HepG2 (cell line): ENCODE data around the gene ZBTB9. TPM values are rescaled to one million over a fixed set of nuclear protein-coding genes. Genes with fewer than 3 reads are reported as not detected.

Source experiments
- ATAC-seq: fragments of 200-7000 bp; cut with Tn5 transposase; 3 replicates; pipeline ENCODE4 v1.9.1; 2020; ENCODE audit warnings: mild to moderate bottlenecking, moderate library complexity
- BruUV-seq: library from RNA; stranded (reverse); fragments of 400-500 nt; replicated peaks from 2 replicates; lab custom pipeline; 2021; lab: Mats Ljungman, UMichigan
- CTCF ChIA-PET: fragments of 300-600 bp; formaldehyde crosslinking; extraction: SDS; loops from one replicate; lab custom pipeline; 2021; ENCODE audit warnings: low total read pairs, inconsistent platforms, low intra/inter-chr PET ratio; lab: Yijun Ruan, JAX
- POLR2A ChIA-PET: fragments of 350-600 bp; sonication (Branson Sonifier 250); formaldehyde crosslinking; loops from one replicate; lab custom pipeline; 2020; ENCODE audit warnings: antibody characterized with exemption, inconsistent platforms; lab: Yijun Ruan, JAX
- DNase-seq: peaks from one replicate; pipeline ENCODE4 v3.0.0-alpha.2; 2015; ENCODE audit warnings: low spot score
- FAIRE-seq: peaks from 3 replicates; lab custom pipeline; 2011; peaks lifted over from hg19 to GRCh38; lab: Jason Lieb, UNC
- H2AFZ ChIP-seq: one replicate; pipeline ENCODE4 v1.6.1; 2011; ENCODE audit warnings: low read length, inconsistent platforms
- H3K27ac ChIP-seq: fragments of 300-600 bp; 3 replicates; pipeline ENCODE4 v1.8.0; 2011; ENCODE audit warnings: mixed run types, mild to moderate bottlenecking, mixed read lengths, low read length, inconsistent platforms; ENCODE audit not compliant: insufficient read depth; ENCODE audit errors: extremely low read length
- H3K27me3 ChIP-seq, 2 experiments: fragments of 200-600 bp in 1 of 2; 2 replicates in 1 of 2; 3 replicates in 1 of 2; pipeline versions ENCODE4 v1.6.0 to v1.8.0; 2011; ENCODE audit warnings: low read length in 2 of 2, mild to moderate bottlenecking in 2 of 2, moderate library complexity in 2 of 2, inconsistent platforms in 1 of 2; ENCODE audit not compliant: insufficient read depth in 2 of 2, control insufficient read depth in 1 of 2
- H3K36me3 ChIP-seq, 2 experiments: fragments of 200-600 bp in 1 of 2; replicated peaks in 1 of 2; 2 replicates in 1 of 2; 3 replicates in 1 of 2; pipeline versions ENCODE4 v1.5.1 to v1.8.0; 2011; ENCODE audit warnings: low read length in 2 of 2, inconsistent platforms in 1 of 2; ENCODE audit not compliant: insufficient read depth in 2 of 2, control insufficient read depth in 1 of 2
- H3K4me1 ChIP-seq: 2 replicates; pipeline ENCODE4 v1.5.1; 2012; ENCODE audit warnings: low read length, inconsistent platforms; ENCODE audit not compliant: insufficient read depth
- H3K4me2 ChIP-seq: 2 replicates; pipeline ENCODE4 v1.6.0; 2011; ENCODE audit warnings: low read depth, low read length, inconsistent platforms
- H3K4me3 ChIP-seq, 3 experiments: fragments of 200-600 bp in 1 of 3; sonication (generic), shearing (Covaris generic) in 1 of 3; replicated peaks in 1 of 3; 2 replicates each; pipeline ENCODE4 v1.5.1; 2011 to 2016; ENCODE audit warnings: low read length in 3 of 3, inconsistent platforms in 2 of 3, low read depth in 2 of 3, mild to moderate bottlenecking in 2 of 3, control low read depth in 1 of 3, mixed read lengths in 1 of 3; ENCODE audit not compliant: insufficient read depth in 1 of 3
- H3K79me2 ChIP-seq: one replicate; pipeline ENCODE4 v1.6.1; 2011; ENCODE audit warnings: low read length, inconsistent platforms; ENCODE audit not compliant: insufficient read depth
- H3K9ac ChIP-seq: 2 replicates; pipeline ENCODE4 v1.6.0; 2011; ENCODE audit warnings: mild to moderate bottlenecking, low read depth, low read length, inconsistent platforms; ENCODE audit not compliant: insufficient read depth
- H3K9me3 ChIP-seq: 2 replicates; pipeline ENCODE4 v1.5.1; 2012; ENCODE audit warnings: mild to moderate bottlenecking, low read length
- H4K20me1 ChIP-seq: 2 replicates; pipeline ENCODE4 v1.6.0; 2011; ENCODE audit warnings: inconsistent platforms, mild to moderate bottlenecking, low read length, moderate library complexity; ENCODE audit not compliant: insufficient read depth
- ELF4 ChIP-seq: sonication (generic); formaldehyde crosslinking; IDR thresholded peaks from 2 replicates; pipeline ENCODE4 v1.5.0; 2020; ENCODE audit warnings: missing genetic modification reagents, mild to moderate bottlenecking, moderate library complexity, borderline replicate concordance
- SP1 ChIP-seq, 2 experiments: fragments of 450-650 bp in 1 of 2; sonication (generic) in 1 of 2; formaldehyde crosslinking in 1 of 2; IDR thresholded peaks; 2 replicates each; pipeline versions ENCODE4 v1.4.0 to v1.6.1; 2016 to 2020; ENCODE audit warnings: missing genetic modification reagents in 1 of 2
- ZNF770 ChIP-seq: sonication (generic); formaldehyde crosslinking; IDR thresholded peaks from 2 replicates; pipeline ENCODE4 v1.5.0; 2020; ENCODE audit warnings: mild to moderate bottlenecking, missing genetic modification reagents
- WGBS: methylation state at CpG from one replicate; pipeline ENCODE4 v1.1.6; 2017; ENCODE audit warnings: low lambda C conversion rate; 5-methylcytosine and 5-hydroxymethylcytosine counted together
- in situ Hi-C: cut with HindIII; loops from 2 replicates; pipeline ENCODE4 v1.10.0; 2017; ENCODE audit warnings: low pct_unique_long_range_greater_than_20kb; ENCODE audit not compliant: extremely low pct_ligation_motif_present
- intact Hi-C: fragments of 100-400 bp; cut with micrococcal nuclease; formaldehyde crosslinking; loops from one replicate; pipeline ENCODE4 v1.10.0; 2022; ENCODE audit not compliant: unreplicated experiment
- polyA plus RNA-seq, 8 experiments: library from polyadenylated mRNA; depleted of rRNA in 3 of 8; stranded (reverse) in 7 of 8; unstranded in 1 of 8; fragments of >200 nt; fragmentation: Illumina TruSeq in 4 of 8; extraction: Trizol in 4 of 8; gene quantifications; 2 replicates each; pipeline versions ENCODE4 v1.2.1 to v1.2.3, GENCODE V29; 2011 to 2016; ENCODE audit warnings: low read depth in 4 of 8, missing spikeins in 1 of 8, mixed read lengths in 1 of 8; ENCODE audit not compliant: insufficient read depth in 1 of 8
- total RNA-seq, 5 experiments: library from RNA; depleted of rRNA; stranded (reverse); fragments of >200 nt; fragmentation: Illumina TruSeq; extraction: Trizol; gene quantifications; 2 replicates each; pipeline ENCODE4 v1.2.3, GENCODE V29; 2016; ENCODE audit warnings: low read depth in 1 of 5
- TF ChIP-seq, protein P1 (sequence below): sonication (generic); formaldehyde crosslinking; conservative IDR thresholded peaks from 2 replicates; pipeline ENCODE4 v1.4.0; 2020; ENCODE audit warnings: missing genetic modification reagents

ZBTB9 gene
- total and polyA plus RNA-seq, 2 of the 13 experiments (the other 11 are each of a cell fraction or from before 2014, with no cell fraction given), result 5.3 to 9.2 TPM

GRCh38 chr6:33432546-33432945, 21.8 kb upstream of the ZBTB9 start (continued):
- TF ChIP-seq ZNF770 (CRISPR knock-in tag), result no peak

GRCh38 chr6:33433001-33433543, 21.3 kb upstream of the ZBTB9 start:
- H3K9me3 ChIP-seq, result no peaks in the 10 kb centered on the region
- H3K4me1 ChIP-seq, result peaks cover 35% of the 10 kb centered on the region
- H3K27ac ChIP-seq, result no peak overlapping the region
- intact Hi-C loops, result no loop called here
- POLR2A ChIA-PET, result no interaction called here
- no peaks in the 10 kb centered on the region for H3K27me3 ChIP-seq
- CTCF ChIA-PET, result no interaction called here
- H2AFZ ChIP-seq, result no peak overlapping the region
- TF ChIP-seq ELF4, result no peak
- TF ChIP-seq SP1 (IDR thresholded peaks at IDR 0.05), result 0 out of 2 replicates have a peak, but pooled peaks have one; percentile 16
- TF ChIP-seq SP1 (CRISPR knock-in tag; IDR thresholded peaks at IDR 0.05), result no peak
- TF ChIP-seq, protein P1, sequence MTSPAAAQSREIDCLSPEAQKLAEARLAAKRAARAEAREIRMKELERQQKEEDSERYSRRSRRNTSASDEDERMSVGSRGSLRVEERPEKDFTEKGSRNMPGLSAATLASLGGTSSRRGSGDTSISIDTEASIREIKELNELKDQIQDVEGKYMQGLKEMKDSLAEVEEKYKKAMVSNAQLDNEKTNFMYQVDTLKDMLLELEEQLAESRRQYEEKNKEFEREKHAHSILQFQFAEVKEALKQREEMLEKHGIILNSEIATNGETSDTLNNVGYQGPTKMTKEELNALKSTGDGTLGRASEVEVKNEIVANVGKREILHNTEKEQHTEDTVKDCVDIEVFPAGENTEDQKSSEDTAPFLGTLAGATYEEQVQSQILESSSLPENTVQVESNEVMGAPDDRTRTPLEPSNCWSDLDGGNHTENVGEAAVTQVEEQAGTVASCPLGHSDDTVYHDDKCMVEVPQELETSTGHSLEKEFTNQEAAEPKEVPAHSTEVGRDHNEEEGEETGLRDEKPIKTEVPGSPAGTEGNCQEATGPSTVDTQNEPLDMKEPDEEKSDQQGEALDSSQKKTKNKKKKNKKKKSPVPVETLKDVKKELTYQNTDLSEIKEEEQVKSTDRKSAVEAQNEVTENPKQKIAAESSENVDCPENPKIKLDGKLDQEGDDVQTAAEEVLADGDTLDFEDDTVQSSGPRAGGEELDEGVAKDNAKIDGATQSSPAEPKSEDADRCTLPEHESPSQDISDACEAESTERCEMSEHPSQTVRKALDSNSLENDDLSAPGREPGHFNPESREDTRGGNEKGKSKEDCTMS (CRISPR knock-in tag), result no peak
- FAIRE-seq (no peak), DNase-seq (no peak), ATAC-seq (no peak)
- 93% methylated on average over 1 of the region's 1 CpG for WGBS
- no peak overlapping the region for H3K4me2 ChIP-seq
- no peaks in the 10 kb centered on the region for H3K79me2 ChIP-seq
- no peak overlapping the region for H3K4me3 ChIP-seq
- no peak overlapping the region for H3K9ac ChIP-seq
- in situ Hi-C loops, result no loop called here
- H4K20me1 ChIP-seq, result no peaks in the 10 kb centered on the region
- peaks cover 0 to under 1% of the 10 kb centered on the region in 2 experiments; a peak in 1 of 5 replicates for H3K36me3 ChIP-seq
- BruUV-seq, result no TSS peak
